Smooth muscle cell (in vitro differentiated cells): Measurements from ENCODE around the gene EDRF1. TPM values are rescaled to one million over a fixed set of nuclear protein-coding genes. Genes with fewer than 3 reads are reported as not detected.

Experiments
- DNase-seq: peaks from one replicate; lab custom pipeline; 2025; ENCODE audit not compliant: unreplicated experiment; lab: John Stamatoyannopoulos, UW
- H2AFZ ChIP-seq: fragments of 200-600 bp; sonication (generic); 2 replicates; pipeline ENCODE4 v1.6.0; 2016; ENCODE audit warnings: antibody characterized with exemption, low read depth, mild to moderate bottlenecking
- H3F3A ChIP-seq: fragments of 200-600 bp; sonication (generic); 2 replicates; pipeline ENCODE4 v1.6.0; 2017; ENCODE audit warnings: antibody characterized with exemption, low read depth
- H3K27ac ChIP-seq: fragments of 200-600 bp; sonication (generic); 2 replicates; pipeline ENCODE4 v1.5.1; 2016; ENCODE audit warnings: low read depth, mild to moderate bottlenecking
- H3K27me3 ChIP-seq: fragments of 200-600 bp; sonication (generic); 2 replicates; pipeline ENCODE4 v1.6.1; 2016; ENCODE audit warnings: low read depth, mild to moderate bottlenecking
- H3K36me3 ChIP-seq: fragments of 200-600 bp; sonication (generic); 2 replicates; pipeline ENCODE4 v1.5.1; 2016; ENCODE audit warnings: low read depth
- H3K4me1 ChIP-seq: fragments of 200-600 bp; sonication (generic); 2 replicates; pipeline ENCODE4 v1.5.1; 2016; ENCODE audit warnings: low read depth
- H3K4me2 ChIP-seq: fragments of 200-600 bp; sonication (generic); 2 replicates; pipeline ENCODE4 v1.6.0; 2016; ENCODE audit warnings: mild to moderate bottlenecking
- H3K4me3 ChIP-seq: fragments of 200-600 bp; sonication (generic); 2 replicates; pipeline ENCODE4 v1.5.1; 2016; ENCODE audit warnings: mild to moderate bottlenecking
- H3K79me2 ChIP-seq: fragments of 200-600 bp; sonication (generic); 2 replicates; pipeline ENCODE4 v1.6.0; 2016; ENCODE audit warnings: low read depth, mild to moderate bottlenecking
- H3K9ac ChIP-seq: fragments of 200-600 bp; sonication (generic); 2 replicates; pipeline ENCODE4 v1.6.0; 2016; ENCODE audit warnings: low read depth
- H3K9me3 ChIP-seq: fragments of 200-600 bp; sonication (generic); replicated peaks from 2 replicates; pipeline ENCODE4 v1.5.1; 2016; ENCODE audit warnings: low read depth
- H4K20me1 ChIP-seq: fragments of 200-600 bp; sonication (generic); 2 replicates; pipeline ENCODE4 v1.6.0; 2016; ENCODE audit warnings: low read depth
- WGBS: methylation state at CpG from one replicate; pipeline ENCODE4 v1.1.7; 2016; ENCODE audit warnings: low lambda C conversion rate; 5-methylcytosine and 5-hydroxymethylcytosine counted together
- polyA plus RNA-seq: library from polyadenylated mRNA; unstranded; fragments of >200 nt; fragmentation: Nextera tagmentation; extraction: Ambion mirVana; gene quantifications from 2 replicates; pipeline ENCODE4 v1.2.1, GENCODE V29; 2016
- total RNA-seq: library from RNA; depleted of rRNA; stranded (reverse); fragments of >200 nt; gene quantifications from 2 replicates; pipeline ENCODE4 v1.2.3, GENCODE V29; 2014
- TF ChIP-seq, protein P1 (sequence below): fragments of 200-600 bp; sonication (generic); IDR thresholded peaks from 2 replicates; pipeline ENCODE4 v1.5.1; 2017; ENCODE audit warnings: borderline replicate concordance, mild to moderate bottlenecking, antibody characterized with exemption; ENCODE audit not compliant: insufficient read depth, poor library complexity, severe bottlenecking

The EDRF1 gene
- total and polyA plus RNA-seq, 2 experiments from 2014 or later: 8.5 to 22.0 TPM

DNA sequence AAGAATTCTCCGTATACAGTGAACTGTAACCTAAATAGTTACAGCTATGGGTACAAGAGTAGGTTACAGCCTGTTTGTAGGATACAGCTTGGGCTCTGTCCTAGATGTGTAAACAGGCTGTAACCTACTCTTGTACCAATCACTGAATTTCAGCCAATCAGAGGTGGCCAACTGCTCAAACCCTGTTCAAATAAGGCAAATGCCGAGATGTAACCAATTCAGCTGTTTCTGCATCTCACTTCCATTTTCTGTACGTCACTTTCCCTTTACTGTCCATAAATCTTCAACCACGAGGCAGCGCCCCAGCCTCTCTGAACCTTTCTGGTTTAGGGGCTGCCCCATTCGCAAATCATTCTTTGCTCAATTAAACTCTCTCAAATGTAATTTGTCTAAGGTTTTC, 64.4 kb downstream of the EDRF1 start:
- H3K4me2 ChIP-seq: no peak overlapping the region
- TF ChIP-seq, protein P1, sequence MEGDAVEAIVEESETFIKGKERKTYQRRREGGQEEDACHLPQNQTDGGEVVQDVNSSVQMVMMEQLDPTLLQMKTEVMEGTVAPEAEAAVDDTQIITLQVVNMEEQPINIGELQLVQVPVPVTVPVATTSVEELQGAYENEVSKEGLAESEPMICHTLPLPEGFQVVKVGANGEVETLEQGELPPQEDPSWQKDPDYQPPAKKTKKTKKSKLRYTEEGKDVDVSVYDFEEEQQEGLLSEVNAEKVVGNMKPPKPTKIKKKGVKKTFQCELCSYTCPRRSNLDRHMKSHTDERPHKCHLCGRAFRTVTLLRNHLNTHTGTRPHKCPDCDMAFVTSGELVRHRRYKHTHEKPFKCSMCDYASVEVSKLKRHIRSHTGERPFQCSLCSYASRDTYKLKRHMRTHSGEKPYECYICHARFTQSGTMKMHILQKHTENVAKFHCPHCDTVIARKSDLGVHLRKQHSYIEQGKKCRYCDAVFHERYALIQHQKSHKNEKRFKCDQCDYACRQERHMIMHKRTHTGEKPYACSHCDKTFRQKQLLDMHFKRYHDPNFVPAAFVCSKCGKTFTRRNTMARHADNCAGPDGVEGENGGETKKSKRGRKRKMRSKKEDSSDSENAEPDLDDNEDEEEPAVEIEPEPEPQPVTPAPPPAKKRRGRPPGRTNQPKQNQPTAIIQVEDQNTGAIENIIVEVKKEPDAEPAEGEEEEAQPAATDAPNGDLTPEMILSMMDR: no peak
- no peaks in the 10 kb centered on the region for H3F3A ChIP-seq
- no peaks in the 10 kb centered on the region for H3K27me3 ChIP-seq
- H3K36me3 ChIP-seq: no peaks in the 10 kb centered on the region
- WGBS: 89% methylated on average over 6 of the region's 6 CpGs
- H4K20me1 ChIP-seq: no peaks in the 10 kb centered on the region
- no peak overlapping the region for H2AFZ ChIP-seq
- H3K4me1 ChIP-seq: no peaks in the 10 kb centered on the region
- no peaks in the 10 kb centered on the region for H3K79me2 ChIP-seq
- no peaks in the 10 kb centered on the region for H3K9me3 ChIP-seq
- no peak overlapping the region for H3K4me3 ChIP-seq
- no peak overlapping the region for H3K27ac ChIP-seq
- no peak overlapping the region for H3K9ac ChIP-seq
- no peak for DNase-seq

DNA sequence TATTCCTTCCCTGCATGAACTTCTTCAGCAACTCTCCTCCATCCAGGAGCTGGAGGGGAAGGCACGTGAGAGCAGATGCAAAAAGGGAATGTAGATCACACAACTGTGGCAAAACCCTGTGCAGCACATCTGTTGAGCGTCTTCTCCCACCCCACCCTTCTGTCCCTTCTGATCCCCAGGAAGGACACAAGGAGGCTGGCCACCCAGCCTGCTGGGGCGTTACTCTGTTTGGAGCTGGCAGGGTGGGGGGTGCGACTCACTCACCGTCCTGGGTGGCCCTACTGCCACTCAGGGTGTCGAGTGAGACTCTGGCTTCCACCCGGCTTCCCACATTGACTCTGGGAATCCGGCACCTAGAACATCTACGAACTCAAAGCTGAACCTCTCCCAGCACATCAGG, 66.3 kb downstream of the EDRF1 start:
- no peak overlapping the region for H3K4me3 ChIP-seq
- no peak overlapping the region for H3K9ac ChIP-seq
- H3K27ac ChIP-seq: no peak overlapping the region
- no peaks in the 10 kb centered on the region for H3K36me3 ChIP-seq
- no peak overlapping the region for H3K4me2 ChIP-seq
- TF ChIP-seq, protein P1: no peak
- H2AFZ ChIP-seq: no peak overlapping the region
- no peaks in the 10 kb centered on the region for H3K4me1 ChIP-seq
- no peaks in the 10 kb centered on the region for H3F3A ChIP-seq
- H4K20me1 ChIP-seq: no peaks in the 10 kb centered on the region
- DNase-seq: no peak
- WGBS: 87% methylated on average over 9 of the region's 9 CpGs
- H3K27me3 ChIP-seq: no peaks in the 10 kb centered on the region
- H3K9me3 ChIP-seq: no peaks in the 10 kb centered on the region
- no peaks in the 10 kb centered on the region for H3K79me2 ChIP-seq

DNA sequence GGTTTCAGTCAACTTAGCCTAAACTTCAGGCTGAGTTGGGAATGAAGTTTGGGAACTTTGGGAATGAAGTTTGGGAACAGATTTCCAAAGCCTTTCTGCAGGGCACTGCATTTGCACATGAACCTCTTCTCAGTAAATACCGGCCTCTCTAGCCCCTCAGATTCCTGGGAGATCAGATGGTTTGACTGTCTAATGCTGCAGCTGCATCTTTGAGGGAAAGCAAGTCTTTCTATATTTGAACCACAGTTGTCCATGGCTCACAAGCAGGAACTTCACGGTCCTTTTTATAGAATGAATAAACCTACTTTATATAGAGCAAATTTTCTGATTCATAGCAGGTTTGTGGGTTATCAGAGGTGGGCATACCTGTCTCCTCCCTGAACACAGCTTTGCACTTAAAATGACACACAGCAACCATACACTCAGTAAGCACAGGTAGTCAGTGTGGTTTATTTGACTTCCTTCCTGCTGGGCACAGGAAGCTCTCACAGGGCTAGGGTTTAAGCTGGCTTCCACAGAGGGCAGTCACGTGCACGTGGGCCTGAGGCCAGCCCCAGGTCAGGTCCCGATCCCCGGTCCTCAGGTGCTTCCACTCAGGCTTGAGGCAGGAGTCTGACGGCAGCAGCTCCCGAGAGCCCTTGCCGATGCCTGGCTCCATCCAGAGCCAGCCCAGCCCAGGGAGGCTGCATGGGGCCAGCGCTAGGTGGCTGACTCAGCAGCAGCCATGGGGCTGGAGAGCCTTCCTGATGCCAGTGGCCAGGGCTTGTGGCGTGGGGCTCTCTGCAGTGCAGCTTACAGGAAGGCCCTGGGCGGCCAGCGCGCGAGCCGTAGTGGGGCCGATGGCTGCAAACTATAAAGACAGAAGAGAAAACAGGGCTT, 68.9 kb downstream of the EDRF1 start:
- TF ChIP-seq, protein P1: no peak
- no peak for DNase-seq
- H3K9ac ChIP-seq: no peak overlapping the region
- H3K4me2 ChIP-seq: no peak overlapping the region
- H3K36me3 ChIP-seq: no peaks in the 10 kb centered on the region
- no peaks in the 10 kb centered on the region for H3K4me1 ChIP-seq
- H2AFZ ChIP-seq: no peak overlapping the region
- no peak overlapping the region for H3K27ac ChIP-seq
- no peaks in the 10 kb centered on the region for H3K9me3 ChIP-seq
- no peaks in the 10 kb centered on the region for H4K20me1 ChIP-seq
- H3K27me3 ChIP-seq: no peaks in the 10 kb centered on the region
- 97% methylated on average over 17 of the region's 17 CpGs for WGBS
- H3F3A ChIP-seq: no peaks in the 10 kb centered on the region
- H3K79me2 ChIP-seq: no peaks in the 10 kb centered on the region
- H3K4me3 ChIP-seq: no peak overlapping the region
